ENCODE measurements around the gene OSBPL9. TPM values are rescaled to one million over a fixed set of nuclear protein-coding genes. Genes with fewer than 3 reads are reported as not detected.

The OSBPL9 gene
- total RNA-seq, 1 experiment from 2014 or later: 61.9 TPM

- Mint-ChIP-seq H3K4me1 (ENCODE audit: low read depth, unreplicated experiment) (peaks cover 7% of the 10 kb centered on the region), H3K27ac (ENCODE audit: unreplicated experiment) (no peak overlapping the region), H3K4me3 (ENCODE audit: unreplicated experiment) (no peak overlapping the region), H3K36me3 (ENCODE audit: insufficient read depth, unreplicated experiment) (no peaks in the 10 kb centered on the region), H3K27me3 (ENCODE audit: insufficient read depth, unreplicated experiment) (no peaks in the 10 kb centered on the region), H3K9me3 (ENCODE audit: unreplicated experiment) (no peaks in the 10 kb centered on the region)
- no peaks in the 10 kb centered on the region for H3K36me3 ChIP-seq (ENCODE audit: control insufficient read depth, insufficient read depth, low read length)
- peaks cover 9% of the 10 kb centered on the region; the same call in 1 of the 2 replicates for H3K4me1 ChIP-seq
- H3K9me3 ChIP-seq: no peaks in the 10 kb centered on the region
- TF ChIP-seq CTCF (IDR thresholded peaks at IDR 0.05; ENCODE audit: insufficient read depth in 1 of 2, low read depth in 1 of 2, low read length in 1 of 2, severe bottlenecking in 1 of 2, unreplicated experiment in 1 of 2): no peak
- intact Hi-C loops (cut with micrococcal nuclease; ENCODE audit: unreplicated experiment): no loop called here
- H3K4me3 ChIP-seq (ENCODE audit: low read depth, low read length): no peak overlapping the region
- ChIA-PET POLR2A (no interaction called here), CTCF (no interaction called here)
- H3K27me3 ChIP-seq (replicated peaks; ENCODE audit: control insufficient read depth, insufficient read depth, low read length): no peaks in the 10 kb centered on the region
- DNase-seq: no peak
- no TSS peak for BruUV-seq (replicated peaks)
Observed at GRCh38 chr1:51667561-51667960, 50.7 kb downstream of the OSBPL9 start.

- H3K4me3 ChIP-seq (ENCODE audit: low read depth, low read length): no peak overlapping the region
- CTCF ChIA-PET: no interaction called here
- BruUV-seq (replicated peaks): no TSS peak
- no peak for DNase-seq
- intact Hi-C loops (cut with micrococcal nuclease; ENCODE audit: unreplicated experiment): no loop called here
- POLR2A ChIA-PET: no interaction called here
- no peaks in the 10 kb centered on the region for H3K27me3 Mint-ChIP-seq (ENCODE audit: insufficient read depth, unreplicated experiment)
- H3K9me3 ChIP-seq: no peaks in the 10 kb centered on the region
- peaks cover 7% of the 10 kb centered on the region for H3K4me1 Mint-ChIP-seq (ENCODE audit: low read depth, unreplicated experiment)
- H3K27ac Mint-ChIP-seq (ENCODE audit: unreplicated experiment): no peak overlapping the region
- H3K4me3 Mint-ChIP-seq (ENCODE audit: unreplicated experiment): no peak overlapping the region
- H3K9me3 Mint-ChIP-seq (ENCODE audit: unreplicated experiment): no peaks in the 10 kb centered on the region
- peaks cover 9% of the 10 kb centered on the region; the same call in 1 of the 2 replicates for H3K4me1 ChIP-seq
- no peaks in the 10 kb centered on the region for H3K27me3 ChIP-seq (replicated peaks; ENCODE audit: control insufficient read depth, insufficient read depth, low read length)
- H3K36me3 ChIP-seq (ENCODE audit: control insufficient read depth, insufficient read depth, low read length): no peaks in the 10 kb centered on the region
- no peak for TF ChIP-seq CTCF (IDR thresholded peaks at IDR 0.05; ENCODE audit: insufficient read depth in 1 of 2, low read depth in 1 of 2, low read length in 1 of 2, severe bottlenecking in 1 of 2, unreplicated experiment in 1 of 2)
- H3K36me3 Mint-ChIP-seq (ENCODE audit: insufficient read depth, unreplicated experiment): no peaks in the 10 kb centered on the region
Observed at GRCh38 chr1:51669272-51669671, 52.4 kb downstream of the OSBPL9 start.

GRCh38 chr1:51669816-51670215 lies 52.9 kb downstream of the OSBPL9 start:
- TF ChIP-seq CTCF (IDR thresholded peaks at IDR 0.05; ENCODE audit: insufficient read depth in 1 of 2, low read depth in 1 of 2, low read length in 1 of 2, severe bottlenecking in 1 of 2, unreplicated experiment in 1 of 2): no peak
- H3K27me3 Mint-ChIP-seq (ENCODE audit: insufficient read depth, unreplicated experiment): no peaks in the 10 kb centered on the region
- CTCF ChIA-PET: no interaction called here
- no peak overlapping the region for H3K4me3 Mint-ChIP-seq (ENCODE audit: unreplicated experiment)
- no peaks in the 10 kb centered on the region for H3K9me3 Mint-ChIP-seq (ENCODE audit: unreplicated experiment)
- BruUV-seq (replicated peaks): no TSS peak
- H3K4me3 ChIP-seq (ENCODE audit: low read depth, low read length): no peak overlapping the region
- no peaks in the 10 kb centered on the region for H3K36me3 Mint-ChIP-seq (ENCODE audit: insufficient read depth, unreplicated experiment)
- no peak overlapping the region for H3K27ac Mint-ChIP-seq (ENCODE audit: unreplicated experiment)
- no peaks in the 10 kb centered on the region for H3K27me3 ChIP-seq (replicated peaks; ENCODE audit: control insufficient read depth, insufficient read depth, low read length)
- peaks cover 7% of the 10 kb centered on the region for H3K4me1 Mint-ChIP-seq (ENCODE audit: low read depth, unreplicated experiment)
- peaks cover 9% of the 10 kb centered on the region; the same call in 1 of the 2 replicates for H3K4me1 ChIP-seq
- no peaks in the 10 kb centered on the region for H3K36me3 ChIP-seq (ENCODE audit: control insufficient read depth, insufficient read depth, low read length)
- no peaks in the 10 kb centered on the region for H3K9me3 ChIP-seq
- DNase-seq: no peak
- intact Hi-C loops (cut with micrococcal nuclease; ENCODE audit: unreplicated experiment): no loop called here
- POLR2A ChIA-PET: no interaction called here
